Germinal center (tissue), 1 donor: ENCODE data around the gene AP1G1.
"Not testable (repeated sequence)": the region's sequence is repeated elsewhere in the genome, so short reads cannot be mapped to it uniquely, and the experiment has no call there.

Experiments
- DNase-seq: peaks from one replicate; pipeline ENCODE4 v3.0.0; 2012; ENCODE audit warnings: mixed read lengths, low spot score

AP1G1 gene

GRCh38 chr16:71808593-71809459 lies at the start of gene AP1G1:
AP1G1 (minus strand) TSS chr16:71808834; CDS start chr16:71789479, 19,355 bp downstream.
- peak; percentile 97 for DNase-seq

- DNase-seq: no peak
These were observed 47.5 kb upstream of the AP1G1 start for GRCh38 chr16:71855937-71856662.

GRCh38 chr16:71854369-71854948 lies 45.8 kb upstream of the AP1G1 start:
- no peak for DNase-seq

GRCh38 chr16:71853413-71853812 lies 44.8 kb upstream of the AP1G1 start:
- DNase-seq: peak; percentile 83

- DNase-seq: no peak
These were observed 43.9 kb upstream of the AP1G1 start for GRCh38 chr16:71852561-71852960.

GRCh38 chr16:71852158-71852557 lies 43.5 kb upstream of the AP1G1 start:
- DNase-seq: no peak

GRCh38 chr16:71851746-71852145 lies 43.1 kb upstream of the AP1G1 start:
- no peak for DNase-seq

GRCh38 chr16:71848622-71849021 lies 40.0 kb upstream of the AP1G1 start:
- no peak for DNase-seq

- DNase-seq: no peak
These were observed 38.5 kb upstream of the AP1G1 start for GRCh38 chr16:71847096-71847495.

GRCh38 chr16:71846431-71846830 lies 37.8 kb upstream of the AP1G1 start:
- DNase-seq: no peak

- DNase-seq: peak; percentile 95
These were observed 37.2 kb upstream of the AP1G1 start, which contains the start of gene ATXN1L for GRCh38 chr16:71845639-71846430. ATXN1L (plus strand) TSS chr16:71845976; CDS start chr16:71849741, 3,765 bp downstream.

- no peak for DNase-seq
These were observed 34.9 kb upstream of the AP1G1 start for GRCh38 chr16:71843572-71843971.

- DNase-seq: no peak
These were observed 31.4 kb upstream of the AP1G1 start for GRCh38 chr16:71840052-71840451.

- DNase-seq: no peak
These were observed 28.5 kb upstream of the AP1G1 start for GRCh38 chr16:71837150-71837549.

GRCh38 chr16:71834291-71834690 lies 25.7 kb upstream of the AP1G1 start:
- no peak for DNase-seq

GRCh38 chr16:71832112-71832511 lies 23.5 kb upstream of the AP1G1 start:
- DNase-seq: not testable (repeated sequence)

GRCh38 chr16:71831698-71832097 lies 23.1 kb upstream of the AP1G1 start:
- DNase-seq: not testable (repeated sequence)

- DNase-seq: no peak
These were observed 21.7 kb upstream of the AP1G1 start for GRCh38 chr16:71830359-71830758.

GRCh38 chr16:71826533-71827017 lies 17.9 kb upstream of the AP1G1 start:
- no peak for DNase-seq

GRCh38 chr16:71817155-71817500 lies 8.5 kb upstream of the AP1G1 start:
- not testable (repeated sequence) for DNase-seq

GRCh38 chr16:71811261-71811803 lies 2.7 kb upstream of the AP1G1 start:
- no peak for DNase-seq

- not testable (repeated sequence) for DNase-seq
These were observed 1.5 kb upstream of the AP1G1 start for GRCh38 chr16:71810155-71810530.
